Gastrocnemius medialis (tissue), 4 donors: Measurements from ENCODE around the gene B4GALT6. TPM values are rescaled to one million over a fixed set of nuclear protein-coding genes. Genes with fewer than 3 reads are reported as not detected.

ENCODE experiments used
- ATAC-seq, 2 donors: fragments of 150-250 bp; one replicate each; pipeline ENCODE4 v1.9.1; 2016
- DNase-seq, 2 donors: peaks; one replicate each; pipeline ENCODE4 v3.0.0-alpha.2; 2019
- H3K27ac ChIP-seq, 4 donors: fragments of 200-600 bp; sonication (generic); 1 replicate in 1 of 4; 2 replicates in 3 of 4; pipeline ENCODE4 v1.5.1; 2016 to 2018; ENCODE audit warnings: mild to moderate bottlenecking in 2 of 4, moderate library complexity in 1 of 4
- H3K27me3 ChIP-seq, 3 donors: fragments of 200-600 bp; sonication (generic) in 2 of 3; 1 replicate in 1 of 3; 2 replicates in 2 of 3; pipeline versions ENCODE4 v1.5.1 to v1.6.0; 2016 to 2019; ENCODE audit warnings: mild to moderate bottlenecking in 1 of 3, moderate library complexity in 1 of 3
- H3K36me3 ChIP-seq, 2 donors: fragments of 200-600 bp; sonication (generic) in 1 of 2; one replicate each; pipeline ENCODE4 v1.5.1; 2017 to 2018
- H3K4me1 ChIP-seq, 2 donors: fragments of 200-600 bp; sonication (generic) in 1 of 2; one replicate each; pipeline ENCODE4 v1.5.1; 2016 to 2017; ENCODE audit warnings: mild to moderate bottlenecking in 2 of 2
- H3K4me3 ChIP-seq, 4 donors: fragments of 200-600 bp; sonication (generic) in 3 of 4; 1 replicate in 1 of 4; 2 replicates in 3 of 4; pipeline ENCODE4 v1.5.1; 2016 to 2019; ENCODE audit warnings: mild to moderate bottlenecking in 2 of 4
- H3K9me3 ChIP-seq, 3 donors: fragments of 200-600 bp; sonication (generic) in 2 of 3; 1 replicate in 1 of 3; 2 replicates in 2 of 3; pipeline ENCODE4 v1.5.1; 2016 to 2019
- CTCF ChIP-seq, 5 experiments: fragments of 450-650 bp in 3 of 5; fragments of 200-600 bp in 2 of 5; sonication (generic) in 2 of 5; IDR thresholded peaks in 4 of 5; conservative IDR thresholded peaks in 1 of 5; 1 replicate in 4 of 5; 2 replicates in 1 of 5; pipeline ENCODE4 v1.5.1; 2016 to 2019; ENCODE audit warnings: antibody characterized with exemption in 5 of 5, mild to moderate bottlenecking in 3 of 5, moderate library complexity in 3 of 5
- POLR2A ChIP-seq, 2 donors: fragments of 450-650 bp; IDR thresholded peaks; one replicate each; pipeline ENCODE4 v1.6.1; 2017; ENCODE audit warnings: antibody characterized with exemption in 2 of 2, mild to moderate bottlenecking in 2 of 2, moderate library complexity in 2 of 2
- in situ Hi-C, 4 donors: fragments of 200-750 bp; cut with MboI; loops; one replicate each; pipeline versions ENCODE4 v1.15.0 to v1.8.0; 2017; ENCODE audit warnings: low sequenced_read_pairs in 4 of 4
- intact Hi-C: fragments of 100-400 bp; cut with DNase I; formaldehyde crosslinking; loops from one replicate; pipeline ENCODE4 v1.15.1; 2023; ENCODE audit warnings: low total_unique reads
- total RNA-seq, 4 donors: library from RNA; depleted of rRNA; stranded (reverse); fragments of >200 nt; gene quantifications; one replicate each; pipeline versions ENCODE4 v1.1.0 to v1.2.3, GENCODE V29; 2016

B4GALT6 gene
- total RNA-seq, 4 donors from 2014 or later, result 0.85 to 2.9 (median 1.9) TPM

DNA sequence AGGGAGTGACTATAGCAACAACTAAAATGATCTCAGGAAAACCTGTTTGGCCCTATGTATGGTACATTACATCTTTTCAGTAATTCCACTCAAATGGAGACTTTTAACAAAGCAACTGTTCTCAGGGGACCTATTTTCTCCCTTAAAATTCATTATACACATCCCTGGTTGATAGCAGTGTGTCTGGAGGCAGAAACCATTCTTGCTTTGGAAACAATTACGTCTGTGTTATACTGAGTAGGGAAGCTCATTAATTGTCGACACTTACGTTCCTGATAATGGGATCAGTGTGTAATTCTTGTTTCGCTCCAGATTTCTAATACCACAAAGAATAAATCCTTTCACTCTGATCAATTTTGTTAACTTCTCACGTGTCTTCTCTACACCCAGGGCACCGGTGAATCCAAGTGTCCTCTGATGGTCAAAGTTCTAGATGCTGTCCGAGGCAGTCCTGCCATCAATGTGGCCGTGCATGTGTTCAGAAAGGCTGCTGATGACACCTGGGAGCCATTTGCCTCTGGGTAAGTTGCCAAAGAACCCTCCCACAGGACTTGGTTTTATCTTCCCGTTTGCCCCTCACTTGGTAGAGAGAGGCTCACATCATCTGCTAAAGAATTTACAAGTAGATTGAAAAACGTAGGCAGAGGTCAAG, 91.7 kb downstream of the B4GALT6 start:
- H3K27me3 ChIP-seq, result no peaks in the 10 kb centered on the region
- no peaks in the 10 kb centered on the region for H3K36me3 ChIP-seq
- no peak overlapping the region for H3K27ac ChIP-seq
- in situ Hi-C loops, result no loop called here
- H3K9me3 ChIP-seq, result no peaks in the 10 kb centered on the region
- intact Hi-C loops, result no loop called here
- no peak for TF ChIP-seq POLR2A (IDR thresholded peaks at IDR 0.05)
- no peak for TF ChIP-seq CTCF (IDR thresholded peaks at IDR 0.05 in 4 of 5, conservative IDR thresholded peaks at IDR 0.05 in 1 of 5)
- H3K4me1 ChIP-seq, result no peaks in the 10 kb centered on the region
- no peak for ATAC-seq
- H3K4me3 ChIP-seq, result no peak overlapping the region
- no peak for DNase-seq

GRCh38 chr18:31591628-31592027, 92.8 kb downstream of the B4GALT6 start, which contains the start of gene TTR:
Gene TTR, plus strand, starts transcription at chr18:31591877. Its CDS starts 26 bp downstream, at chr18:31591903.
- ATAC-seq (no peak), DNase-seq (no peak)
- in situ Hi-C loops (no loop called here), intact Hi-C loops (no loop called here)
- H3K27ac ChIP-seq, result no peak within 1 kb of the TSS
- no peaks in the 10 kb centered on the region for H3K9me3 ChIP-seq
- H3K27me3 ChIP-seq, result no peaks in the 10 kb centered on the region
- no peak within 1 kb of the TSS for H3K4me3 ChIP-seq
- no peaks in the 10 kb centered on the region for H3K4me1 ChIP-seq
- no peaks in the 10 kb centered on the region for H3K36me3 ChIP-seq
- TF ChIP-seq POLR2A (IDR thresholded peaks at IDR 0.05), result no peak
- no peak for TF ChIP-seq CTCF (IDR thresholded peaks at IDR 0.05 in 4 of 5, conservative IDR thresholded peaks at IDR 0.05 in 1 of 5)

DNA sequence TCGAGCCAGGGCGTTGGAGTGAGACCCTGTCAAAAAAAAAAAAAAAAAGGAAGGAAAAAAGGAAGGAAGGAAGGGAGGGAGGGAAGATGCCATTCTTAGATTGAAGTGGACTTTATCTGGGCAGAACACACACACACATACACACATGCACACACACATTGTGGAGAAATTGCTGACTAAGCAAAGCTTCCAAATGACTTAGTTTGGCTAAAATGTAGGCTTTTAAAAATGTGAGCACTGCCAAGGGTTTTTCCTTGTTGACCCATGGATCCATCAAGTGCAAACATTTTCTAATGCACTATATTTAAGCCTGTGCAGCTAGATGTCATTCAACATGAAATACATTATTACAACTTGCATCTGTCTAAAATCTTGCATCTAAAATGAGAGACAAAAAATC, 93.3 kb downstream of the B4GALT6 start:
- Histone ChIP-seq H3K4me3 (no peak overlapping the region), H3K9me3 (no peaks in the 10 kb centered on the region), H3K36me3 (no peaks in the 10 kb centered on the region), H3K27ac (no peak overlapping the region), H3K27me3 (no peaks in the 10 kb centered on the region), H3K4me1 (no peaks in the 10 kb centered on the region)
- ATAC-seq, result no peak
- in situ Hi-C loops, result no loop called here
- no peak for DNase-seq
- no peak for TF ChIP-seq POLR2A (IDR thresholded peaks at IDR 0.05)
- TF ChIP-seq CTCF (IDR thresholded peaks at IDR 0.05 in 4 of 5, conservative IDR thresholded peaks at IDR 0.05 in 1 of 5), result no peak
- intact Hi-C loops, result no loop called here

GRCh38 chr18:31590570-31590969, 93.8 kb downstream of the B4GALT6 start:
- H3K27me3 ChIP-seq, result no peaks in the 10 kb centered on the region
- DNase-seq (no peak), ATAC-seq (no peak)
- intact Hi-C loops (no loop called here), in situ Hi-C loops (no loop called here)
- H3K27ac ChIP-seq, result no peak overlapping the region
- TF ChIP-seq CTCF (IDR thresholded peaks at IDR 0.05 in 4 of 5, conservative IDR thresholded peaks at IDR 0.05 in 1 of 5) (no peak), POLR2A (IDR thresholded peaks at IDR 0.05) (no peak)
- H3K36me3 ChIP-seq, result no peaks in the 10 kb centered on the region
- H3K9me3 ChIP-seq, result no peaks in the 10 kb centered on the region
- H3K4me3 ChIP-seq, result no peak overlapping the region
- no peaks in the 10 kb centered on the region for H3K4me1 ChIP-seq

GRCh38 chr18:31587529-31587928, 96.9 kb downstream of the B4GALT6 start:
- ATAC-seq, result no peak
- TF ChIP-seq POLR2A (IDR thresholded peaks at IDR 0.05), result no peak
- TF ChIP-seq CTCF (IDR thresholded peaks at IDR 0.05 in 4 of 5, conservative IDR thresholded peaks at IDR 0.05 in 1 of 5), result no peak
- H3K4me1 ChIP-seq, result no peaks in the 10 kb centered on the region
- no peak overlapping the region for H3K4me3 ChIP-seq
- H3K27ac ChIP-seq, result no peak overlapping the region
- H3K27me3 ChIP-seq, result no peaks in the 10 kb centered on the region
- no peak for DNase-seq
- in situ Hi-C loops (no loop called here), intact Hi-C loops (no loop called here)
- no peaks in the 10 kb centered on the region for H3K36me3 ChIP-seq
- no peaks in the 10 kb centered on the region for H3K9me3 ChIP-seq
